Measurements from ENCODE around the gene ARHGAP15. TPM values are rescaled to one million over a fixed set of nuclear protein-coding genes. Genes with fewer than 3 reads are reported as not detected.

The ARHGAP15 gene
- total and polyA plus RNA-seq, 4 donors = 3.8 to 17.9 (median 13.2) TPM

GRCh38 chr2:143532061-143532460, 402.8 kb downstream of the ARHGAP15 start:
- no peaks in the 10 kb centered on the region for H3K9me3 ChIP-seq (ENCODE audit: control insufficient read depth in 4 of 4, low read length in 3 of 4)
- H3K27ac ChIP-seq (ENCODE audit: low read depth in 1 of 2, low read length in 2 of 2) = no peak overlapping the region
- no peaks in the 10 kb centered on the region for H3K36me3 ChIP-seq (ENCODE audit: control insufficient read depth in 4 of 4, insufficient read depth in 3 of 4, low read depth in 1 of 4, low read length in 3 of 4)
- no peak overlapping the region for H3K4me3 ChIP-seq (ENCODE audit: low read depth in 1 of 3, low read length in 3 of 3)
- no peaks in the 10 kb centered on the region for H3K4me1 ChIP-seq (ENCODE audit: control insufficient read depth in 4 of 4, insufficient read depth in 4 of 4, low read length in 3 of 4)
- TF ChIP-seq JUND (IDR thresholded peaks at IDR 0.05) = no peak
- no peak for TF ChIP-seq CTCF (IDR thresholded peaks at IDR 0.05; ENCODE audit: low read depth, low read length, missing input control)
- TF ChIP-seq RAD21 (IDR thresholded peaks at IDR 0.05) = no peak
- TF ChIP-seq SP1 (IDR thresholded peaks at IDR 0.05) = no peak
- TF ChIP-seq MAX (IDR thresholded peaks at IDR 0.05) = no peak
- TF ChIP-seq FOXA1 (IDR thresholded peaks at IDR 0.05) = no peak
- H3K27me3 ChIP-seq (ENCODE audit: control insufficient read depth in 4 of 4, insufficient read depth in 4 of 4, low read length in 3 of 4) = no peaks in the 10 kb centered on the region
- no peak overlapping the region for H3K9ac ChIP-seq (ENCODE audit: low read depth in 1 of 2, low read length in 2 of 2)
- DNase-seq (ENCODE audit: low spot score) = no peak

GRCh38 chr2:143533846-143534245, 404.6 kb downstream of the ARHGAP15 start:
- no peak for TF ChIP-seq EGR1 (IDR thresholded peaks at IDR 0.05; ENCODE audit: low read depth in 2 of 2)
- TF ChIP-seq GABPA (IDR thresholded peaks at IDR 0.05 in 1 of 2, conservative IDR thresholded peaks at IDR 0.05 in 1 of 2) = no peak
- no peak for TF ChIP-seq HNF4A (conservative IDR thresholded peaks at IDR 0.05)
- TF ChIP-seq CTCF (IDR thresholded peaks at IDR 0.05; ENCODE audit: low read depth, low read length, missing input control) = no peak
- no peak for TF ChIP-seq TAF1 (conservative IDR thresholded peaks at IDR 0.05)
- no peak for TF ChIP-seq HNF4G (IDR thresholded peaks at IDR 0.05)
- TF ChIP-seq RXRA (IDR thresholded peaks at IDR 0.05) = no peak
- TF ChIP-seq ZBTB33 (IDR thresholded peaks at IDR 0.05) = no peak
- TF ChIP-seq JUND (IDR thresholded peaks at IDR 0.05) = no peak
- TF ChIP-seq FOXA1 (IDR thresholded peaks at IDR 0.05) = no peak
- no peak for TF ChIP-seq RAD21 (IDR thresholded peaks at IDR 0.05)
- no peak for TF ChIP-seq NR2F2 (IDR thresholded peaks at IDR 0.05)
- TF ChIP-seq REST (IDR thresholded peaks at IDR 0.05) = no peak
- TF ChIP-seq FOXA2 (IDR thresholded peaks at IDR 0.05) = no peak
- TF ChIP-seq YY1 (IDR thresholded peaks at IDR 0.05) = no peak
- H3K4me1 ChIP-seq (ENCODE audit: control insufficient read depth in 4 of 4, insufficient read depth in 4 of 4, low read length in 3 of 4) = no peaks in the 10 kb centered on the region
- WGBS = 75% methylated on average over 4 of the region's 4 CpGs
- no peaks in the 10 kb centered on the region for H3K9me3 ChIP-seq (ENCODE audit: control insufficient read depth in 4 of 4, low read length in 3 of 4)
- H3K27ac ChIP-seq (ENCODE audit: low read depth in 1 of 2, low read length in 2 of 2) = no peak overlapping the region
- no peaks in the 10 kb centered on the region for H3K36me3 ChIP-seq (ENCODE audit: control insufficient read depth in 4 of 4, insufficient read depth in 3 of 4, low read depth in 1 of 4, low read length in 3 of 4)
- no peak overlapping the region for H3K9ac ChIP-seq (ENCODE audit: low read depth in 1 of 2, low read length in 2 of 2)
- H3K27me3 ChIP-seq (ENCODE audit: control insufficient read depth in 4 of 4, insufficient read depth in 4 of 4, low read length in 3 of 4) = no peaks in the 10 kb centered on the region
- DNase-seq (ENCODE audit: low spot score) = no peak
- no peak overlapping the region for H3K4me3 ChIP-seq (ENCODE audit: low read depth in 1 of 3, low read length in 3 of 3)

All from liver (tissue), 9 donors.